Neural cell (in vitro differentiated cells): ENCODE measurements around the gene LSM8.

ENCODE experiments used
- CTCF ChIP-seq: fragments of 450-650 bp; IDR thresholded peaks from 2 replicates; pipeline ENCODE4 v1.5.1; 2014; ENCODE audit warnings: antibody characterized with exemption, mild to moderate bottlenecking, moderate library complexity; ENCODE audit not compliant: poor library complexity, severe bottlenecking
- EP300 ChIP-seq: fragments of 450-650 bp; conservative IDR thresholded peaks from 2 replicates; pipeline ENCODE4 v1.6.1; 2014; ENCODE audit warnings: antibody characterized with exemption, mild to moderate bottlenecking, moderate library complexity; ENCODE audit not compliant: poor library complexity, severe bottlenecking

- TF ChIP-seq EP300 (no peak), CTCF (no peak)
Observed at GRCh38 chr7:118152654-118153053, 31.3 kb upstream of the LSM8 start.
